HepG2 (cell line): ENCODE measurements around the gene NFIC.

Source experiments
- CSRNP1 ChIP-seq: sonication (generic); formaldehyde crosslinking; IDR thresholded peaks from 2 replicates; pipeline ENCODE4 v1.8.1; 2023; ENCODE audit warnings: mild to moderate bottlenecking, missing genetic modification reagents
- FIP1L1 ChIP-seq: fragments of 200-400 bp; formaldehyde crosslinking; IDR thresholded peaks from 2 replicates; pipeline ENCODE4 v1.6.1; 2018; ENCODE audit warnings: low read depth, mild to moderate bottlenecking, low read length, moderate library complexity, borderline replicate concordance; ENCODE audit not compliant: insufficient read depth
- KAT8 ChIP-seq: IDR thresholded peaks from 2 replicates; pipeline ENCODE4 v1.6.1; 2016; ENCODE audit warnings: missing genetic modification reagents, missing compliant biosample characterization
- PHF8 ChIP-seq: sonication (generic); formaldehyde crosslinking; IDR thresholded peaks from 2 replicates; pipeline ENCODE4 v1.5.0; 2020; ENCODE audit warnings: missing genetic modification reagents
- SIN3A ChIP-seq: IDR thresholded peaks from 2 replicates; pipeline ENCODE4 v1.6.1; 2011; ENCODE audit warnings: low read depth, mild to moderate bottlenecking, control low read depth, low read length, borderline replicate concordance
- SRSF1 ChIP-seq: fragments of 200-400 bp; formaldehyde crosslinking; optimal IDR thresholded peaks from 2 replicates; pipeline ENCODE3; 2017; ENCODE audit warnings: mild to moderate bottlenecking, low read depth, low read length, moderate library complexity
- TBP ChIP-seq: sonication (generic); formaldehyde crosslinking; IDR thresholded peaks from 2 replicates; pipeline ENCODE4 v1.5.0; 2020; ENCODE audit warnings: missing genetic modification reagents
- ZBTB38 ChIP-seq: sonication (generic); formaldehyde crosslinking; IDR thresholded peaks from 2 replicates; pipeline ENCODE4 v1.5.1; 2020; ENCODE audit warnings: mild to moderate bottlenecking, missing genetic modification reagents
- ZBTB7A ChIP-seq: sonication (generic); formaldehyde crosslinking; IDR thresholded peaks from 2 replicates; pipeline ENCODE4 v1.8.0; 2022; ENCODE audit warnings: mild to moderate bottlenecking, missing genetic modification reagents
- ZKSCAN8 ChIP-seq: IDR thresholded peaks from 2 replicates; pipeline ENCODE4 v1.6.1; 2016; ENCODE audit warnings: borderline replicate concordance, missing genetic modification reagents, missing compliant biosample characterization

- TF ChIP-seq KAT8 (CRISPR knock-in tag), result no peak
- no peak for TF ChIP-seq ZBTB38 (CRISPR knock-in tag)
- TF ChIP-seq PHF8, result no peak
- no peak for TF ChIP-seq ZKSCAN8 (CRISPR knock-in tag)
- TF ChIP-seq SIN3A, result no peak
- no peak for TF ChIP-seq SRSF1
- TF ChIP-seq TBP (CRISPR knock-in tag), result no peak
- no peak for TF ChIP-seq CSRNP1 (CRISPR knock-in tag)
- no peak for TF ChIP-seq FIP1L1
- no peak for TF ChIP-seq ZBTB7A (CRISPR knock-in tag)
These were observed 16.2 kb upstream of the NFIC start for GRCh38 chr19:3350014-3350663.
